HCT116 (cell line): Measurements from ENCODE around the gene GNAT2. TPM values are rescaled to one million over a fixed set of nuclear protein-coding genes. Genes with fewer than 3 reads are reported as not detected.

Source experiments
- ATAC-seq: fragments of 200-7000 bp; cut with Tn5 transposase; 2 replicates; pipeline ENCODE4 v1.9.1; 2020; ENCODE audit warnings: mild to moderate bottlenecking, moderate library complexity
- BruUV-seq: library from RNA; stranded (reverse); fragments of 400-500 nt; replicated peaks from 2 replicates; lab custom pipeline; 2021; lab: Mats Ljungman, UMichigan
- CTCF ChIA-PET: fragments of 300-600 bp; sonication (Branson Sonifier 250); formaldehyde crosslinking; loops from one replicate; lab custom pipeline; 2021; ENCODE audit warnings: antibody characterized with exemption; lab: Charles Lee
- POLR2A ChIA-PET: fragments of 300-600, 350-600 bp; sonication (Branson Sonifier 250); formaldehyde crosslinking; loops from one replicate; lab custom pipeline; 2021; ENCODE audit warnings: antibody characterized with exemption; lab: Charles Lee
- RAD21 ChIA-PET, 2 experiments: fragments of 300-600 bp; sonication (Branson Sonifier 250); formaldehyde crosslinking; loops; one replicate each; lab custom pipeline; 2023; ENCODE audit warnings: low total read pairs in 2 of 2; ENCODE audit not compliant: uncharacterized antibody in 2 of 2, unreplicated experiment in 2 of 2, low non-redundant PET in 1 of 2; lab: Charles Lee
- DNase-seq: peaks from one replicate; pipeline ENCODE4 v3.0.0-alpha.2; 2010; ENCODE audit warnings: low read depth, low spot score
- H2AFZ ChIP-seq: fragments of 200-600 bp; shearing (Covaris generic), sonication (generic); 2 replicates; pipeline ENCODE4 v1.6.1; 2017; ENCODE audit warnings: low read depth, mixed run types, mixed read lengths, antibody characterized with exemption, low read length; ENCODE audit not compliant: poor library complexity, severe bottlenecking
- H3K27ac ChIP-seq: 2 replicates; pipeline ENCODE4 v1.5.1; 2012; ENCODE audit warnings: low read depth, low read length
- H3K27me3 ChIP-seq: fragments of 200-600 bp; sonication (generic); 2 replicates; pipeline ENCODE4 v1.6.1; 2016; ENCODE audit warnings: mixed run types, low read length, mixed read lengths; ENCODE audit not compliant: insufficient read depth
- H3K36me3 ChIP-seq, 2 experiments: fragments of 200-500 bp in 1 of 2; fragments of 200-600 bp in 1 of 2; sonication (Bioruptor generic) in 1 of 2; sonication (generic) in 1 of 2; 2 replicates each; pipeline versions ENCODE4 v1.5.1 to v1.6.1; 2014 to 2016; ENCODE audit warnings: low read length in 2 of 2, inconsistent platforms in 1 of 2, mixed read lengths in 1 of 2, mixed run types in 1 of 2; ENCODE audit not compliant: insufficient read depth in 2 of 2, control insufficient read depth in 1 of 2
- H3K4me1 ChIP-seq, 2 experiments: fragments of 200-600 bp in 1 of 2; sonication (generic) in 1 of 2; 2 replicates each; pipeline versions ENCODE4 v1.5.1 to v1.6.1; 2012 to 2017; ENCODE audit warnings: low read length in 2 of 2, inconsistent platforms in 1 of 2, mild to moderate bottlenecking in 1 of 2, mixed read lengths in 1 of 2, mixed run types in 1 of 2, moderate library complexity in 1 of 2; ENCODE audit not compliant: insufficient read depth in 2 of 2, control insufficient read depth in 1 of 2
- H3K4me2 ChIP-seq: fragments of 200-600 bp; sonication (generic); 2 replicates; pipeline ENCODE4 v1.6.1; 2017; ENCODE audit warnings: mixed run types, low read length, mixed read lengths
- H3K4me3 ChIP-seq, 2 experiments: fragments of 200-600 bp in 1 of 2; sonication (generic) in 1 of 2; replicated peaks in 1 of 2; 2 replicates each; pipeline ENCODE4 v1.5.1; 2011 to 2016; ENCODE audit warnings: low read length in 2 of 2, control low read depth in 1 of 2, low read depth in 1 of 2, mild to moderate bottlenecking in 1 of 2, mixed read lengths in 1 of 2, mixed run types in 1 of 2
- H3K79me2 ChIP-seq: fragments of 200-600 bp; sonication (generic); 2 replicates; pipeline ENCODE4 v1.6.1; 2017; ENCODE audit warnings: mild to moderate bottlenecking, mixed run types, low read length, moderate library complexity, mixed read lengths; ENCODE audit not compliant: insufficient read depth
- H3K9ac ChIP-seq: fragments of 200-600 bp; sonication (generic); 2 replicates; pipeline ENCODE4 v1.6.1; 2016; ENCODE audit warnings: low read length, mixed read lengths
- H3K9me2 ChIP-seq: fragments of 200-600 bp; sonication (generic), shearing (Covaris generic); 2 replicates; pipeline ENCODE4 v1.6.1; 2017; ENCODE audit warnings: mixed run types, mild to moderate bottlenecking, moderate library complexity; ENCODE audit not compliant: insufficient read depth
- H3K9me3 ChIP-seq, 2 experiments: fragments of 200-500 bp in 1 of 2; fragments of 200-600 bp in 1 of 2; sonication (Bioruptor generic) in 1 of 2; sonication (generic) in 1 of 2; 2 replicates each; pipeline ENCODE4 v1.6.1; 2014 to 2017; ENCODE audit warnings: low read length in 2 of 2, mixed read lengths in 2 of 2, inconsistent platforms in 1 of 2, low read depth in 1 of 2, mild to moderate bottlenecking in 1 of 2, mixed run types in 1 of 2, moderate library complexity in 1 of 2; ENCODE audit not compliant: control insufficient read depth in 1 of 2, insufficient read depth in 1 of 2
- H4K20me1 ChIP-seq: fragments of 200-600 bp; sonication (generic), shearing (Covaris generic); 2 replicates; pipeline ENCODE4 v1.6.1; 2017; ENCODE audit warnings: mixed run types, mild to moderate bottlenecking, moderate library complexity; ENCODE audit not compliant: insufficient read depth
- CBX3 ChIP-seq: IDR thresholded peaks from 2 replicates; pipeline ENCODE4 v1.6.1; 2012; ENCODE audit warnings: low read depth
- EZH2 ChIP-seq: fragments of 200-600 bp; sonication (generic); IDR thresholded peaks from 2 replicates; pipeline ENCODE4 v1.6.1; 2017; ENCODE audit warnings: antibody characterized with exemption, mixed run types
- FOSL1 ChIP-seq: IDR thresholded peaks from 2 replicates; pipeline ENCODE4 v1.6.1; 2012; ENCODE audit warnings: low read depth
- RAD21 ChIP-seq: IDR thresholded peaks from 2 replicates; pipeline ENCODE4 v1.6.1; 2012; ENCODE audit warnings: low read depth, mild to moderate bottlenecking
- REST ChIP-seq: IDR thresholded peaks from 2 replicates; pipeline ENCODE4 v1.6.1; 2012; ENCODE audit warnings: low read depth
- SIN3A ChIP-seq: IDR thresholded peaks from 2 replicates; pipeline ENCODE4 v1.6.1; 2012; ENCODE audit warnings: low read depth
- intact Hi-C: fragments of 100-400 bp; cut with micrococcal nuclease; formaldehyde crosslinking; loops from 2 replicates; pipeline ENCODE4 v1.10.0; 2022
- total RNA-seq: library from RNA; stranded (reverse); gene quantifications from one replicate; pipeline ENCODE4 v1.2.1, GENCODE V29; 2021; ENCODE audit not compliant: unreplicated experiment
- TF ChIP-seq, protein P1 (sequence below): IDR thresholded peaks from 2 replicates; pipeline ENCODE4 v1.6.1; 2012

The GNAT2 gene
- total RNA-seq, 1 experiment from 2014 or later = 0.76 TPM

DNA sequence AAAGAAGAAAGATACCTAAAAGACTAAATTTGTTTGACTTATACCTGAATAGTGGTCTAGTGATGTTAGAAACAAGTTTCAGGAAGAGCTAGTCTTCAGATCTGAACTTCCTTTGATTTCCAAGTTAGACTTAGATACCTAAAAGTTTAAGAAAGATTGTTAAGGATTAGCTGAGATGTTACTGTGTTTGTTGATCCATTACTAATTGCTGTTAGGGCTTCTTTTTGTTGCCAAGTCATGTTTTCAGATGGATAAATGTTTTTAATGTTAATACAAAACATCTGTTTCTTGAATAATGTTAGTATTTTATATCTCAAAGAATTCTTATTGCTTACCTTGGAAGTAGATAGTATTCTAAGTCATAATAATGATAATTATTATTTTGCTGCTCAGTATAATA lies 59.4 kb downstream of the GNAT2 start:
- no peaks in the 10 kb centered on the region for H3K27me3 ChIP-seq
- no peak for DNase-seq
- no peaks in the 10 kb centered on the region for H3K9me3 ChIP-seq
- no peak overlapping the region for H3K9ac ChIP-seq
- intact Hi-C loops = no loop called here
- peaks cover 18% of the 10 kb centered on the region for H4K20me1 ChIP-seq
- no peaks in the 10 kb centered on the region for H3K9me2 ChIP-seq
- POLR2A ChIA-PET = interaction anchor here (1.8 to 2.8 kb wide), 2 partner anchors 12 to 14 kb away, joined by 3 to 7 read pairs; partner anchors contain the start of gene GNAI3
- no TSS peak for BruUV-seq
- peaks cover 8 to 20% of the 10 kb centered on the region in 2 experiments; a peak in 3 of 4 replicates for H3K4me1 ChIP-seq
- ATAC-seq = no peak
- no peak overlapping the region for H3K27ac ChIP-seq
- TF ChIP-seq SIN3A (no peak), EZH2 (no peak), REST (no peak), RAD21 (no peak), CBX3 (no peak), FOSL1 (no peak)
- TF ChIP-seq, protein P1, sequence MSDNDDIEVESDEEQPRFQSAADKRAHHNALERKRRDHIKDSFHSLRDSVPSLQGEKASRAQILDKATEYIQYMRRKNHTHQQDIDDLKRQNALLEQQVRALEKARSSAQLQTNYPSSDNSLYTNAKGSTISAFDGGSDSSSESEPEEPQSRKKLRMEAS = no peak
- no peak overlapping the region for H3K4me2 ChIP-seq
- CTCF ChIA-PET = interaction anchor here (1.1 kb wide), 1 partner anchor 14 kb away, joined by 3 read pairs; no protein-coding TSS in a partner anchor
- no peak overlapping the region for H2AFZ ChIP-seq
- no peak overlapping the region for H3K4me3 ChIP-seq
- H3K79me2 ChIP-seq = peaks cover 100% of the 10 kb centered on the region
- no peaks in the 10 kb centered on the region for H3K36me3 ChIP-seq
- RAD21 ChIA-PET = interaction anchor here in 1 of 2 experiments (0.6 kb wide), 1 partner anchor 26 kb away, joined by 3 read pairs; no protein-coding TSS in a partner anchor
